ENCODE measurements around the gene DYNLT2.

DNA sequence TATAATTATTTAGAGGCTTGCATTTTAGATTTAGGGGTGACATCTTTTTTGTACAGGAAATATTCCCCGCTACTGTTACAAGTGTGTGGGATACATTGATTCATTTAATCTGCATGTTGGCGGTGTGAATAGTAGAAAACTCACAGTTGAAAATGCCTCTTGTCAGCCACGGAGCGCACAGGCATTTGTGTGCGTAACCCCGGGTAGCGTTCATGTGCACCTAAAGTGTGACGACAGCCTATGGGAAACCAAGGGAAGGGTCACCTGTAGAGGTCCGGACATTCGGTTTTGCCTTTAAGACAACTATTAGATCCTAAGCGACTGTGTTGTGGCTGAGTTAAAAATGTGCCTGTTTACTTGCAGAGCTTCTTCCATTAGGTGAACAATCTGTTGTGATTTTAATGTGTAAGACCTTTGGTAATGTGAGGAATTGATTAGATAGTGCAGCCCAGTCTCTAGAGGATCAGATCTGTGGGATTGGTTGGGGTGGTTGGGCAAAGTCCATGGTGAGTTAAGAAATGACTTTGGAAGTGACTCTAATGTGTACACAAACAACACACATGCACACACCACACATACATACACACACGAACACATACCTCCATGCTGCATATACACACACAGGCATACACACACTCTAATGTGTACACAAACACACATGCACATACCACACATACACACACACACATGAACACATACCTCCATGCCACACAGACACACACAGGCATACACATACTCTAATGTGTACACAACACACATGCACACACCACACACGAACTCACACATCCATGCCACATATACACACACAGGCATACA is 15.8 kb upstream of the DYNLT2 start:
- TF ChIP-seq, protein P1, sequence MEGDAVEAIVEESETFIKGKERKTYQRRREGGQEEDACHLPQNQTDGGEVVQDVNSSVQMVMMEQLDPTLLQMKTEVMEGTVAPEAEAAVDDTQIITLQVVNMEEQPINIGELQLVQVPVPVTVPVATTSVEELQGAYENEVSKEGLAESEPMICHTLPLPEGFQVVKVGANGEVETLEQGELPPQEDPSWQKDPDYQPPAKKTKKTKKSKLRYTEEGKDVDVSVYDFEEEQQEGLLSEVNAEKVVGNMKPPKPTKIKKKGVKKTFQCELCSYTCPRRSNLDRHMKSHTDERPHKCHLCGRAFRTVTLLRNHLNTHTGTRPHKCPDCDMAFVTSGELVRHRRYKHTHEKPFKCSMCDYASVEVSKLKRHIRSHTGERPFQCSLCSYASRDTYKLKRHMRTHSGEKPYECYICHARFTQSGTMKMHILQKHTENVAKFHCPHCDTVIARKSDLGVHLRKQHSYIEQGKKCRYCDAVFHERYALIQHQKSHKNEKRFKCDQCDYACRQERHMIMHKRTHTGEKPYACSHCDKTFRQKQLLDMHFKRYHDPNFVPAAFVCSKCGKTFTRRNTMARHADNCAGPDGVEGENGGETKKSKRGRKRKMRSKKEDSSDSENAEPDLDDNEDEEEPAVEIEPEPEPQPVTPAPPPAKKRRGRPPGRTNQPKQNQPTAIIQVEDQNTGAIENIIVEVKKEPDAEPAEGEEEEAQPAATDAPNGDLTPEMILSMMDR (IDR thresholded peaks at IDR 0.05; ENCODE audit: poor library complexity): no peak
- TF ChIP-seq EZH2phosphoT487 (IDR thresholded peaks at IDR 0.05; ENCODE audit: low read depth, severe bottlenecking, unreplicated experiment): no peak

Data from hepatocyte (in vitro differentiated cells).